Testis (tissue), 2 donors: ENCODE data around the gene C1orf52.

Experiments
- POLR2A ChIP-seq: fragments of 450-650 bp; IDR thresholded peaks from one replicate; pipeline ENCODE4 v1.6.1; 2017; ENCODE audit warnings: antibody characterized with exemption, mild to moderate bottlenecking, moderate library complexity
- TF ChIP-seq, protein P1 (sequence below), 3 experiments: fragments of 450-650 bp in 2 of 3; fragments of 200-600 bp in 1 of 3; sonication (generic) in 1 of 3; IDR thresholded peaks; one replicate each; pipeline ENCODE4 v1.5.1; 2016 to 2019; ENCODE audit warnings: antibody characterized with exemption in 3 of 3, mild to moderate bottlenecking in 2 of 3, moderate library complexity in 1 of 3

DNA sequence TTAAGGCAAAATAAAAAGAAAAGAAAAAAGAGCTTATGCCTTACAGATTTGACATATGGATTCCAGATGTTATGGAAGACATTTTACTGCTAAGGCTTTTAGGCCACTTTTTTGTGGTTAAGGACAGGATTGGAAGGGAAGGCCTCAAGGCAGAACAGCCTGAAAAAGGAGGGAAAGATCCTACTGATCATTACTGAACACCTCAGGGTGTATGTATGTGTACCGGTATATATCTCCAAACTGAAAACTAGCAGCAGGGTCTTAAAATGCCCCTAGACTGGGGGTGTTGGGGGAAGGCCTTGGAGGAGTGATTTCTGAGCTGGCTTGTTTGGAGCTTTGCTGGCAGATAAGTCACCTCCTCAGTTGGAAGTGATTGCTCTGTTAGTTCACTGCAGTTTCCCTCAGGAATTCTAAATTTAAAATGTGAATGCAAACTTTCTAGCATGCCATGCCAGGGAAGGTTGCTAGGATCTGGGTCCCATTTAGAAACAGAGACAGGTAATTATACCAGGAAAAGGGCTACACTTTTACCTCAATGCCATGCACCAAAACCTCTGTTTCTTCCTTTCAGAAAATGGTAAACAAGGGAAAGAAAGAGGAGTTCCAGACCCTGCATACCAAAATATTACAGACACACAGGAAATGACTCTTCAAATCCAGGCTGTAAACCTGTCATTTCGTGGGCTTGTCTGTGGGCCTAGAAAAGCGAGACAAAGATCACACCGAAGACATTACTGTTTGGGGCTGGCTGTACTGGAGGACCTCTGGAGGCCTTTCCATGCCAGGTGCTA lies 15.0 kb downstream of the C1orf52 start:
- TF ChIP-seq, protein P1, sequence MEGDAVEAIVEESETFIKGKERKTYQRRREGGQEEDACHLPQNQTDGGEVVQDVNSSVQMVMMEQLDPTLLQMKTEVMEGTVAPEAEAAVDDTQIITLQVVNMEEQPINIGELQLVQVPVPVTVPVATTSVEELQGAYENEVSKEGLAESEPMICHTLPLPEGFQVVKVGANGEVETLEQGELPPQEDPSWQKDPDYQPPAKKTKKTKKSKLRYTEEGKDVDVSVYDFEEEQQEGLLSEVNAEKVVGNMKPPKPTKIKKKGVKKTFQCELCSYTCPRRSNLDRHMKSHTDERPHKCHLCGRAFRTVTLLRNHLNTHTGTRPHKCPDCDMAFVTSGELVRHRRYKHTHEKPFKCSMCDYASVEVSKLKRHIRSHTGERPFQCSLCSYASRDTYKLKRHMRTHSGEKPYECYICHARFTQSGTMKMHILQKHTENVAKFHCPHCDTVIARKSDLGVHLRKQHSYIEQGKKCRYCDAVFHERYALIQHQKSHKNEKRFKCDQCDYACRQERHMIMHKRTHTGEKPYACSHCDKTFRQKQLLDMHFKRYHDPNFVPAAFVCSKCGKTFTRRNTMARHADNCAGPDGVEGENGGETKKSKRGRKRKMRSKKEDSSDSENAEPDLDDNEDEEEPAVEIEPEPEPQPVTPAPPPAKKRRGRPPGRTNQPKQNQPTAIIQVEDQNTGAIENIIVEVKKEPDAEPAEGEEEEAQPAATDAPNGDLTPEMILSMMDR (IDR thresholded peaks at IDR 0.05): no peak
- no peak for TF ChIP-seq POLR2A
